Forelimb muscle (tissue), 1 donor: ENCODE data around the gene TAF4. TPM values are rescaled to one million over a fixed set of nuclear protein-coding genes. Genes with fewer than 3 reads are reported as not detected.
"Not testable (repeated sequence)": the region's sequence is repeated elsewhere in the genome, so short reads cannot be mapped to it uniquely, and the experiment has no call there.

ENCODE experiments used
- DNase-seq: peaks from one replicate; pipeline ENCODE4 v3.0.0-alpha.2; 2013; ENCODE audit warnings: low read depth
- polyA plus RNA-seq: library from polyadenylated mRNA; unstranded; fragments of 120-200 nt; gene quantifications from one replicate; pipeline ENCODE4 v1.2.1, GENCODE V29; 2013; ENCODE audit not compliant: insufficient read length

The TAF4 gene
- polyA plus RNA-seq, 1 donor: 13.5 TPM

DNA sequence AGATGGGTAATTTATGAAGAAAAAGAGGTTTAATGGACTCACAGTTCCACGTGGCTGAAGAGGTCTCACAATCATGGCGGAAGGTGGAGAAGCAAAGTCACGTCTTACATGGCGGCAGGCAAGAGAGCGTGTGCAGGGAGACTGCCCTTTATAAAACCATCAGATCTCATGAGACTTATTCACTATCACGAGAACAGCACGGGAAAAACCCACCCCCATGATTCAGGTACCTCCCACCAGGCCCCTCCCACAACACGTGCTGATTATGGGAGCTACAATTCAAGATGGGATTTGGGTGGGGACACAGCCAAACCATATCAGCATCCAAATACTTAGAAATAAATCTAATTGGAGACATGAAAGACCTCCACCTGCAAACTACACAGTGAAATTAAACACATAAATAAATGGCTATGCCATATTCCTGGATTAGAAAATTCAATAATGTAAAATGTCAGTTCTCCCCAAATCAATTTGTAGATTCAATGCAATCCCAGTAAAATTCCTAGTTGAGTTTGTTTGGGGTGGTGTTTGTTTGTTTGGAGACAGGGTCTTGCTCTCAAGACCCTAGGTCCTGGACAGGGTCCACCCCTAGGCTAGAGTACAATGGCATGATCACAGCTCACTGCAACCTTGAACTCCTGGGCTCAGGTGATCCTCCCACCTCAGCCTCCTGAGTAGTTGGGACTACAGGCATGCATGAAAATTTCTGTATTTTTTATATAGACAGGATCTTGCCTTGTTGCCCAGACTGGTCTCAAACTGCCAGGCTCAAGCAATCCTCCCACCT, 101.6 kb downstream of the TAF4 start:
- DNase-seq: no peak

DNA sequence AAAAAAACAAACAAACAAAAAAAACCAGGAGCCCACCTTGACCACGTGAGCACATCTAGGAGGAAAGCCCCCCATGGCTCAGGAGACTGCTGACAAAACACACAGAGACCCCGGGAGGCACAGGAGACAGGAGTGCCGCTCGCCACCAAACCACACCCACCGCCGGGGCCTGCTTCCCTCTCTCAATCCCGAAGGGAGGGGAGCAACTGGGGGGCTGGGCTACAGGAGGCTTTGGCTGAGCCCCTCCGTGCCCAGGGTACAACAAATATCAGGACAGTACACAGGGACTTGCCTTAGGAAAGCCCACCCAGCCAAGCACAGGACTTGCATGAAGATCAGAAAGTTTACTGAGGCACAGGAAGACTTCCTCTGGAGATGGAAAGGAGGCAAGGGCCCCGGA, 102.5 kb downstream of the TAF4 start:
- no peak for DNase-seq

DNA sequence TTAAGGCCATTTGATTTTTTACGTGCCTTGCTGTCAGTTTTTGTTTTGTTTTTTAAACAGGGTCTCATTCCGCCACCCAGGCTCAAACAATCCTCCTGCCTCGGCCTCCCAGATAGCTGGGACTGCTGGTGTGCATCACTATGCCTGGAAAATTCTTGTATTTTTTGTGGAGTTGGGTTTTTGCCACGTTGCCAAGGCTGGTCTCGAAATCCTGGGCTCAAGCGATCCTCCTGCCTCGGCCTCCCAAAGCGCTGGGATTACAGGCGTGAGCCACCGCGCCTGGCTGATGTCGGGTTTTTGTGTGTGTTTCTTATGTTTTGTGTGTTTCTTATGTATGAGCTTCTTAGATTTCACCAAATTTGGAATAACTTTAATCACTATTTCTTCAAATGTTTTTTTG, 104.8 kb downstream of the TAF4 start:
- DNase-seq: no peak

DNA sequence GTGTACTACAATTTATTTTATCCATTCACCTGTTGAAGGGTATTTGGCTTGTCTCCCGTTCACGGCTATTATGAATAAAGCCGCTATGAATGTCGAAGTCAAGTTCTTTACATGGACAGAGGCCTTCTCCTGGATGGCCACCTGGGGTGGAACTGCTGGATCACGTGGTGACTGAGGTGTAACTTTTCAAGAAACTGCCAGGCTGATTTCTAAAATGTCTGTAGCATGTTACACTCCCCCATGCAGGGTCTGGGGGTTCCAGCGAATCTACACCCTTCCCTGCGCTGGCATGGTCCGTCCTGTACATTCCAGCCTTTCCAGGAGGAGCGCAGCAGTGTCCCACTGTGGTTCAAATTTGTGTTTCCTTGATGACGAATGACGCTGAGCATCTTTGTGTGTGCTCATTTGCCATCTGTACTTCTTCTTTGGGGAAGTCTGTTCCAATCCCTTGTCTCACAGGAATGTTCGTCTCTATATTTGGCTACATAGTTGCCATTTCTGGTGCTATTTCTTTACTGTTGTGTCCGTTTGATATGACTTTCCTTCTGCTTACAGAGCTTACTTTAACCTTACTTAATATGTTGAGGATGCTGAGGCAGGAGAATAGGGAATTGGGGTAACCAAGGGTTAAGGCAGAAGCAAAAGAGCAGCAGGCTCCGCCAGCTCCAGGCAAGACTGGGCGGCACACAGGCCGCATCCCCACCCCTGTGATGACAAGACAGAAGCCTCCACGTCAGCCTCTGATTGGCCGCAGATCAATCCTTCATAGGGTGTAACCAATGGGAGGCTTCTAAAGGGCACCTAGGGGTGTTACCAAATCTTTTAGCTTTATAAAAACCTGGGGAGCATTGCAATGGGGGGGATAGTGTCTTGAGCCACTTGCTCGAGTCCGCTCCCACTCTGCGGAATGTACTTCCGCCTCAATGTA, 106.6 kb downstream of the TAF4 start:
- no peak for DNase-seq

DNA sequence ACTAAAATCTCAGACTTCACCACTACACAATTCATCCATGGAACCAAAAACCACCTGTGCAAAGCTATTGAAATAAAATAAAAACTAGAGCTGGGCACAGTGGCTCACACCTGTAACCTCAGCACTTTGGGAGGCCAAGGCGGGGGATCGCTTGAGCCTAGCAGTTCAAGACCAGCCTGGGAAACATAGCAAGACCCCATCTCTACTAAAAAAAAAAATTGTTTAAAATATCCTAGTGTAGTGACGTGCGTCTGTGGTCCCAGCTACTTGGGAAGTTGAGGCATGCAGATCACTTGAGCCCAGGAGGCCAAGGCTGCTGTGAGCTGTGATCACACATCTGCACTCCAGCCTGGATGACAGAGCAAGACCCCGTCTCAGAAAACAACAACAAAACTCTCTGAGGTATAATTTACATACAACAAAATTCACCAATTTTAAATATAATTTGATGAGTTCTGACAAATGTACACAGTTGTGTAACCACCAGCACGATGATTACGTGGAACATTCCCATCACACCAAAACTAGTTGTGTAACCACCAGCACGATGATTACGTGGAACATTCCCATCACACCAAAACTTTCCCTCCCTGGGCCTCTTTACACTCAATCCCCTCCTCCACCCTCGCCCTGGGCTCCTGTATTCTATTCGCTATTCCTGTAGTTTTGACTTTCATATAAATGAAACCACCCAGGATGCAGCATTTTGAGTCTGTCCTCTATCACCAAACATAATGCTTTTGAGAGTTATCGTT, 107.5 kb downstream of the TAF4 start:
- DNase-seq: no peak

DNA sequence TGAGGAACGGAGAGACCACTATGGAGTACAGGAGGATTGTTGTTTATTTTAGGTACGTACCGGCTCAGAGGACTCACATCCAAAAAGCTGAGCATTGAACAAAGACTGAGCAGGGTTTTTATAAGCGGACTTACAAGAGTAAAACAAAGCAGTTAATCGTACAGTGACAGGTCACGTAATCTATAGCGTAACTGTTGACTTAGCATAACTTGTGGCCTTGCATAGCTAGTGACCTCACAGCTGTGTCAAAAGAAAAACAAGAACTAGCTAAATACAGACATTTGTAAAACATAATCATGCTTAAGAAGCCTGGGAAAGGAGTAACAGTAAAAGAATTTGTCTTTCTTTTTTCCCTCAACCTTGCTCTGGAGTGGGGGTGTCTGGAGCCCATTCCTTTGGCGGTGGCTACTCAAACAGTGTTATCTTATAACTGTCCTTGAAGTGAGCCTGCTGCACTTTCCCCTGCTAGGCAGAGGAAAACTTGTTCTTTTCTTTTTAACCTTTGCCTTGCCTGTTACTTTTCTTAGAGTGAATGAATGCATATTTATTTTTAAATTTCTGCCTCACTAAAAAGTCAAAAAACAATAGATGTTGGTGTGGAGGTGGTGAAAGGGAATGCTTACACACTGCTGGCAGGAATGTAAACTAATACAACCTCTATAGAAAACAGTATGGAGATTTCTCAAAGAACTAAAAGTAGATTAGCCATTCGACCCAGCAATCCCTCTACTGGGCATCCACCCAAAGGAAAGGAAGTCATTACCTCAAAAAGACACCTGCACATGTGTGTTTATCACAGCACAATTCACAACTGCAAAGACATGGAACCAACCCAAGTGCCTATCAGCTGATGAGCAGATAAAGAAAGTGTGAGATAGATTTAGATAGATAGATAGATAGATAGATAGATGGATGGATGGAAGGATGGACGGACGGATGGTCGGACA, 109.0 kb downstream of the TAF4 start:
- DNase-seq: no peak

DNA sequence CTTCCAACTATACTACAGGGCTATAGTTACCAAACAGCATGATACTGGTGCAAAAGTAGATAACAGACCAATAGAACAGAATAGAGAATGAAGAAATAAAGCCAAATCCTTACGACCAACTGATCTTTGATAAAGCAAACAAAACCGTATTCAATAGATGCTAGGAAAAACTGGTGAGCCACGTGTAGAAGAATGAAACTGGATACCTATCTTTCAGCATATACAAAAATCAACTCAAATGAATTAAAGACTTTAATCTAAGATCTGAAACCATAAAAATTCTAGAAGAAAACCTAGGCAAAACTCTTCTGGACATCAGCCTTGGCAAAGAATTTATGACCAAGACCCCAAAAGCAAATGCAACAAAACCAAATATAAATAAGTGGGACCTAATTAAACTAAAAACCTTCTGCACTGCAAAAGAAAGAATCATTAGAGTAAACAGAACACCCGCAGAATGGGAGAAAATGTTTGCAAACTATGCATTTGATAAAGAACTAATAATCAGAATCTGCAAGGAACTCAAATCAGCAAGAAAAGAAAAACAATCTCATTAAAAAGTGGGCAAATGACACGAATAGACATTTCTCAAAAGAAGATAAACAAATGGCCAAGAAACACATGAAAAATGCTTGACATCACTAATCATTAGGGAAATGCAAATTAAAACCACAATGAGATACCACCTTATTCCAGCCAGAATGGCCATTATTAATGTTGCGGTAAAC, 109.8 kb downstream of the TAF4 start:
- no peak for DNase-seq

DNA sequence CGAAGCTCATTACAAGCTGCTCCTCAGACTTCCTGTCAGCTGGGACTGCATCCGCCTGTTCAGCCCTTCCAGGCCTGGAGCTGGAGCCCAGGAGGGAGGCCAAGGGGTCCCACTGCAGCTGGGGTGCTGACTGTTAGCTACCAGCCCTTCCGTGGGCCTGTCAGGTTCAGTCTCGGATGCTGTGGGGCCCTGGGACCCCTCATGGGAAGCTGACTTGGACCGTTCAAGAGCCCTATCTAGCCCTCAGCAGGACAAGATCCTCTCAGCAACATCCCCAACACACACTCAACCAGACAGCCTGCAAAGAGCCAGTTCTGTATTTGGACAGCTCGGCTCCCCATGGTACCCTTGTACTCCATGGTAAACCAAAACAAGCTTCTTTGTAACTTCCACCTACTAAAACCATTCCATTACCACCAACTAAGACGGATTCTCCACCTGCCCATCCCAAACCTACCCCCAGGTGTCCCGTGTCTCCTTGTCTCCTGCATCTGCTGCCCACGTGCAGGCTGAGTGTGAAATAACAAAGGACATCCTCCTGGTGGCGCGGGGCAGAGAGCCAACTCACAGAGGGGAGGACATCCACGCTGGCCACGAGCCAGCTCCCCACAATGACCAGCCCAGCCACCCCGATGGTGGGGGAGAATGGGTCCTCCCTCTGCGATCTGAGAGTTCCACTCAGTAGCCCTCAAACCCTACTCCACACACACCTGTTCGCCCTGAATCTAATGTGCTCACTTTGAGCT, 111.2 kb downstream of the TAF4 start:
- DNase-seq: no peak

DNA sequence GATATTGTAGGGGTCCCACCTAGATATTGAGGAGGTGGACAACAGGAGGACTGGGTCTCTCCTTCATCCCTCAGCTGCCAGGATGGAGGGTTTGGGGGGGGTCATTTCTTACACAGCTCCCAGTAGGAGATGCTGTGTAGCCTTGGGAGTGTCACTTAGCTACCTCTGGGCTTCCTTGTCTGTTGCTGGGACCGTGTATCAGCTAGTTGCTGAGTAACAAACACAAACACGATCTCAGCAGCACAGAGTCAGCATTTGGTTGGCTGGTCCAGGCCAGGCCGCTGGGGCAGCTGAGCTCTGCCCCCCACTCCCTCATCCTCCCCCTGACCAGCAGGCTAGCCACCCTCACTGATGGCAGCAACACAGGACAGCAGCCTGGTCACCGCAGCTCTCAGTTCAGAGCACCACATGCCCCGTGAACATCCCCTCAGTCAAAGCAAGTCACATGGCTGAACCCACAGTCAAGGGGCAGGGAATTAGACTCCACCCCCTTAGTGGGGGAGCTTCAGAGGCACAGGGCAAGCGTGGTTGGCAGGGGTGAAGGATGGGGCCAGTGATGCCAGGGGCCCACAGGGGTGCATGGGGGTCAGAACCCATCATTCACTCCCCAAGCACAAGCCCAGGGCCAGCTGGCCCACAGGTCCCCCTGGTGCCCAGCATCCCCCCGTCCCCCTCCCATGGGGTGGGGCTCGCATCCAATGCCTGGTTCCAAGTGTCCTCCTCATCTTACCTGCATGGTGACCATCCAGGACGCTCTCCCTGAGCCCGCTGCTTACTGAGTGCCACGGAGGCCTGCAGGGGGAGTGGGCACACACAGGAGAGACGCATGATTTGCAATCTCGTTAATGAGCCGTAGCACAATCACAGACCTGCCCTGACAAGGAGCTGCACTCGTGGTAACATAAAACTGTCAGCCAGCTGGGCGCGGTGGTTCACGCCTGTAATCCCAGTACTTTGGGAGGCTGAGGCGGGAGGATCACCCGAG, 112.4 kb downstream of the TAF4 start:
- DNase-seq: no peak

DNA sequence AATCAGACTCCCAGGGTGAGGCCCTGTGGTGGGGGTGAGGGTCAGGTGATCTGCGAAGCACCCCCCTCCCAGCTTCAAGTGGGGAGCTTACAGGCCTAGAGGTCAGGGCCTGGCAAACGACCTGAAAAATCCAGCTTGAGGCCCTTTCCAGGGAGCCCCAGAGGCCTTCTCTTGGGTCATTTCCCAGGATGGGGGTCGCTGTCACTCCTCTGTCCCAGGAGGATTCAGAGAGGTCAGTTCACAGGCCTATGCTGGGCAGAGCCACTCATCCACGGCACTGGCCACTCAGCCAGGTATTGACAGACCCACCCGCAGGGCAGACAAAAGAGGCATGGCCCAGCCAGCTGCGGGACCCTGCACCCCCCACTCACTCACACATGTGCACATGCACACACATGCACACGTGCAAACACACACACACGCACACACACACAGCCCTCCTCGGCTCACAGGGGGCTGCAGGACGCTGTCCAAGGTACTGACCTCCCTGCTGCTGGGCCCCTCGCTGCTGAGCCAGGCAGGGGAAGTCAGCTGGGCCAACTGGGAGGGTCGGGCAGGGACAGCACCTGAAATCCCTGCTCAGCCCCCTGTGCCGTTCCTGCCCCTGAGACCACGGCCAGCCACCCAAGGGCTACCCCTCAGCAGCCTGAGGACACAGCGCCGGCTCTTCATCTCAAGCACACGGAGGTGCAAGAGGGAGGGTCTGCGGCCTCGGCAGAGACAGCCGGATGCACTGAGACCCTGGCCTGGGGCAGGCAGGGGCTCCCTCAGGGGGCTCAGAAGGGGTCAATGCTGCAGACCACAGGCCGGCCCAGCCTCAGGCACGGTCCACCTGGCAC, 113.8 kb downstream of the TAF4 start:
- peak; percentile 11 for DNase-seq

DNA sequence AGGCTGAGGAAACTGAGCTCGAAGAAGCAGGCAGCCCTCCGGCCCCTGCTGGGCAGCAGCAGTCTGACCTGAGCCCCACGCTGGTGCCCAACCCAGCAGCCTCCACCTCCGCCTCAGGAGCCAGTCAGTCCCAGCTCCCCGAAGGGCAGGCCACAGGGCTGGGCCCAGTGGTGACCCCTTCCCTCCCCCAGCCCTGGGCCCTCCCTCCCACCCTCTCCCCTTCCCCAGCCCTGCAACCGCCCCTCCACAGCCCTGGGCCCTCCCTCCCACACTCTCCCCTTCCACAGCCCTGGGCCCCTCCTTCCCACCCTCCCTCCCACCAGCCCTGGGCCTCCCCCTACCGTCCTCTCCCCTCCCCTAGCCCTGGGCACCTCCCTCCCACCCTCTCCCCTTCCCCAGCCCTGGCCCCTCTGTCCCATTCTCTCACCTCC, 115.0 kb downstream of the TAF4 start:
- DNase-seq: no peak

DNA sequence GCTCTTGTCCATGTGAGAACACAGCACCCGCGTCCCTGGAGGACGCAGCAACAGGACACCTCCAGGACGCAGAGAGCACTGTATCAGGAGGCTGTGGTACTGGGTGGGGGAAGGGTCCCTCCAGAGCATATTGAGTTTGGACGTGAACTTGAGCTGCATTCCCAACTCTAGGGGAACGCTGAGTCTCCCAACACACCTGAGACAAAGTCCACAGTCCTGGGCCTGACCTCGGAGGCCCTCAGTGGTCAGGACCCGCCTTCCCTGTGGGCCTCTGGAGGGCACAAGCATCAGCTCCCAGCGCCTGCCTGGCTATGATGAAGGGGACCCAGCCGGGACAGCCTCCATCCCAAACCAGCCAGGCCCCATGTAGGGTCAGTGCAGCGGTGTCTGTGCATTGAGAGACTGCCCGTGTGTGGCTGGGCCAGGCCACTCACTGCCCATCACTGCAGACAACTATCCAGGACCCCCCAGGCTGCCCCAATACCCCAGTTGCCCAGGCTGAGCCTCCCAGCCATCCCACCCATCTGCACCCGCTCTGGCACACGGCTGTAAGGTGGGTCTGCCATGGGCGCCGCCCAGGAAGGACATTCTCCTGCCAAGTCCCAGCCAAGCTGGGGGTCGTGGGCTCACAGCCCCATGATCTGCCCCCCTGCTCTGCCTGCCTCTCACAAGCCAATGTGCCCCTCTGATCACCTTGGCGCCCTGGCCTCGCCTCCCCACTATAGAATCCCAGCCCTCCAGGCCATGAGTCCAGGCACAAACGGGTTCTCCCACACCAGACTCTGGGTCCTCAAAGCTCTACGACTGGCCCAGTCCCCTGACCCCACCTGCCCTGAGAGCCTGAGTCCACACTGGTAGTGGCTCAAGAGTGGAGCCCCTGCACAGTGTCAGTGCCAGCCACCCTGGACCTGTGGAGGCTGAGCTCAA, 115.7 kb downstream of the TAF4 start:
- no peak for DNase-seq

DNA sequence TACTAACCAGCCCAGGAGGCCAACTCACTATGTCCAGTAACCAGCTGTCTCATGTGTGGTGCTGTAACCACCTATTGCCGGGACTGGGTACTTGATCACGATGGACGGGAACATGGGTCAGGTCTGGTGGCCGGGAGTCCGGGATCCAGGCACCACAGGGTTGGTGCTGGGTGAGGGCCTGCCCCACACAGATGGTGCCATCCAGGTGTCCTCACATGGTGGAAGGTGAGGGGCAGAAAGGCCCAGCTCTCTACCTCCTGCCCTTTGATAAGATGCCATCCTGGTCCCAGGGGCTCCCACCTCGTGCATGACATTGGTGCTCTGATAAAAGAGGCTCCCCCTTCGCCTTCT, 116.3 kb downstream of the TAF4 start:
- no peak for DNase-seq

DNA sequence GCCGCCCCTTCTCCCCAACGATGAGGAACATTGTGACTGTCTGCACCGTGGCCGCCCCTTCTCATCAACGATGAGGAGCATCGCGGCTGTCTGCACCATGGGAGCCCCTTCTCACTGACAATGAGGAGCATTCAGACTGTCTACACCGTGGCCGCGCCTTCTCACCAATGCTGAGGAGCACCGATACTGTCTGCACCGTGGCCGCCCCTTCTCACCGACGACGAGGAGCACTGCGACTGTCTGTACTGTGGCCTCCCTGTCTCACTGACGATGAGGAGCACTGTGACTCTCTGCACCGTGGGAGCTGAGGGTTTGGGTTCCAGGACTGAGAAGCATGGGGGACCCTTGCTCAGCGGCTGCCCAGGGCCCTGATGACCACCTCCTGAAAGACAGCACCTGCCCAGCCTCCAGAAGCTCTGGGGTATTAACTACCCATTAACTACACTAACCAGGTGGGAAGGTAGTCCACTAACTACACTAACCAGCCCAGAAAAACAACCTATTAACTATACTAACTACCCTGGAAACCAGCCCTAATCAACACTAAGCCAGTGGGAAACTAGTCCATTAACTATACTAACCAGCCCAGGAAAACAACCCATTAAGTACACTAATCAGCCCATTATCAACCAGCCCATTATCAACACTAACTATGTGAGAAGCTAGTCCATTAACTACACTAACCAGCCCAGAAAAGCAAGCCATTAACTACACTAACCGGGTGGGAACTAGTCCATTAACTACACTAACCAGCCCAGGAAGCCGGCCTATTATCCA, 116.9 kb downstream of the TAF4 start:
- no peak for DNase-seq

DNA sequence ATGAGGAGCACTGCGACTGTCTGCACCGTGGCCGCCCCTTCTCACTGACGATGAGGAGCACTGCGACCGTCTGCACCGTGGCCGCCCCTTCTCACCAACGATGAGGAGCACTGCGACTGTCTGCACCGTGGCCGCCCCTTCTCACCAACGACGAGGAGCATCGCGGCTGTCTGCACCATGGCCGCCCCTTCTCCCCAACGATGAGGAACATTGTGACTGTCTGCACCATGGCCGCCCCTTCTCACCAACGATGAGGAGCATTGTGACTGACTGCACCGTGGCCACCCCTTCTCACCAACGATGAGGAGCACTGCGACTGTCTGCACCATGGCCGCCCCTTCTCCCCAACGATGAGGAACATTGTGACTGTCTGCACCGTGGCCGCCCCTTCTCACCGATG, 117.6 kb downstream of the TAF4 start:
- DNase-seq: not testable (repeated sequence)

DNA sequence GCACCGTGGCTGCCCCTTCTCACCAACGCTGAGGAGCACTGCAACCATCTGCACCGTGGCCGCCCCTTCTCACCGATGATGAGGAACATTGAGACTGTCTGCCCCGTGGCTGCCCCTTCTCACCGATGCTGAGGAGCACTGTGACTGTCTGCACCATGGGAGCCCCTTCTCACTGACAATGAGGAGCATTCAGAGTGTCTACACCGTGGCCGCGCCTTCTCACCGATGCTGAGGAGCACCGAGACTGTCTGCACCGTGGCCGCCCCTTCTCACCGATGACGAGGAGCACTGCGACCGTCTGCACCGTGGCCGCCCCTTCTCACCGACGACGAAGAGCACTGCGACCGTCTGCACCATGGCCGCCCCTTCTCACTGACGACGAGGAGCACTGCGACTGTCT, 120.2 kb downstream of the TAF4 start:
- not testable (repeated sequence) for DNase-seq
